HG03064 (cell line): Measurements from ENCODE around the gene CR1L.
"Not testable (repeated sequence)": the region's sequence is repeated elsewhere in the genome, so short reads cannot be mapped to it uniquely, and the experiment has no call there.

Experiments used
- ATAC-seq: cut with Tn5 transposase; IDR thresholded peaks from one replicate; pipeline ENCODE4 v1.9.1; 2021; ENCODE audit warnings: low read depth; ENCODE audit not compliant: unreplicated experiment

Gene CR1L

GRCh38 chr1:207766569-207766968 is 121.6 kb downstream of the CR1L start:
- ATAC-seq, result no peak

- ATAC-seq, result not testable (repeated sequence)
These were observed 125.6 kb downstream of the CR1L start for GRCh38 chr1:207770514-207770913.
